ENCODE results near the gene PAX2.

The PAX2 gene

GRCh38 chr10:100740476-100741377 is 4.7 kb upstream of the PAX2 start:
- no peak for DNase-seq

GRCh38 chr10:100741378-100742075 is 3.9 kb upstream of the PAX2 start:
- no peak for DNase-seq

- DNase-seq: no peak
Measured at GRCh38 chr10:100742076-100742771, 3.2 kb upstream of the PAX2 start.

GRCh38 chr10:100742936-100743335 is 2.4 kb upstream of the PAX2 start:
- DNase-seq: no peak

- peak in 2 of 5 experiments; percentile 21 to 73 for DNase-seq
Measured at GRCh38 chr10:100743626-100744135, 1.7 kb upstream of the PAX2 start.

GRCh38 chr10:100744136-100744986 is 1.0 kb upstream of the PAX2 start:
- peak in 1 of 5 experiments; percentile 38 for DNase-seq

- DNase-seq: no peak
Measured at GRCh38 chr10:100745882-100746783, 751 bp downstream of the PAX2 start.

- no peak for DNase-seq
Measured at GRCh38 chr10:100746784-100747455, 1.5 kb downstream of the PAX2 start.

GRCh38 chr10:100747456-100748230 is 2.3 kb downstream of the PAX2 start:
- no peak for DNase-seq

- no peak for DNase-seq
Measured at GRCh38 chr10:100748231-100749058, 3.1 kb downstream of the PAX2 start.

GRCh38 chr10:100749059-100749308 is 3.6 kb downstream of the PAX2 start:
- DNase-seq: no peak

GRCh38 chr10:100749309-100750217 is 4.2 kb downstream of the PAX2 start:
- DNase-seq: no peak

GRCh38 chr10:100750291-100751210 is 5.2 kb downstream of the PAX2 start:
- DNase-seq: no peak

- no peak for DNase-seq
Measured at GRCh38 chr10:100751211-100751933, 6.0 kb downstream of the PAX2 start.

- DNase-seq: no peak
Measured at GRCh38 chr10:100755821-100756220, 10.4 kb downstream of the PAX2 start.

GRCh38 chr10:100759331-100759730 is 13.9 kb downstream of the PAX2 start:
- no peak for DNase-seq
